ENCODE measurements around the gene DDX4.

The DDX4 gene

GRCh38 chr5:55714339-55714738 lies 23.5 kb upstream of the DDX4 start:
- TF ChIP-seq CTCF (IDR thresholded peaks at IDR 0.05) = peak; percentile 47; the same call in 1 of the 2 replicates

GRCh38 chr5:55714749-55715148 lies 23.1 kb upstream of the DDX4 start:
- TF ChIP-seq CTCF (IDR thresholded peaks at IDR 0.05) = no peak

GRCh38 chr5:55715519-55716078 lies 22.3 kb upstream of the DDX4 start:
- TF ChIP-seq CTCF (IDR thresholded peaks at IDR 0.05) = no peak

GRCh38 chr5:55720188-55720703 lies 17.6 kb upstream of the DDX4 start:
- no peak for TF ChIP-seq CTCF (IDR thresholded peaks at IDR 0.05)

- no peak for TF ChIP-seq CTCF (IDR thresholded peaks at IDR 0.05)
Observed at GRCh38 chr5:55724281-55724680, 13.6 kb upstream of the DDX4 start.

- TF ChIP-seq CTCF (IDR thresholded peaks at IDR 0.05) = no peak
Observed at GRCh38 chr5:55731848-55732247, 6.0 kb upstream of the DDX4 start.

GRCh38 chr5:55732585-55732984 lies 5.3 kb upstream of the DDX4 start:
- no peak for TF ChIP-seq CTCF (IDR thresholded peaks at IDR 0.05)

- TF ChIP-seq CTCF (IDR thresholded peaks at IDR 0.05) = no peak
Observed at GRCh38 chr5:55734658-55735057, 3.2 kb upstream of the DDX4 start.

Measured in LNCAP (cell line).